ENCODE data around the gene ELL2. TPM values are rescaled to one million over a fixed set of nuclear protein-coding genes. Genes with fewer than 3 reads are reported as not detected.
"Not testable (repeated sequence)": the region's sequence is repeated elsewhere in the genome, so short reads cannot be mapped to it uniquely, and the experiment has no call there.

Gene ELL2
- total RNA-seq, 4 donors from 2014 or later: 72.2 to 87.6 (median 79.6) TPM

DNA sequence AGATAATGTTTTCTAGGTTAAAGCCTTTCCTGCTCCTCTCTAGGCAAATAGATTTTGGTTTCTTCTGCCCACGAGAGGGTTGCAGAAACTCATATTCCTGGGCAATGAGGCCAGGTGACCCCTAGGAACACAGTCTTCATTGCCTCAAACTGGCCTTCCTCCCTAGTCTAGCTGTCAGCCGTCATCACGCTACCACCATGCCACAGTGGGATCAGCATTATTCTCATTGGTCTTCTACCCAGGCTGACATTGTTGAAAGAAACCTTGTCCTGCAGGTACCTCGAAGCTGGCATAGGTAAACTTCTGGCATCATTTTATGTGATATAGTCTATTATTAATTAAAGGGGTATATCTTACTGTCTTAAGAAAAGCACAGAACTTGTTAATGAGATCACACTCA, 51.1 kb downstream of the ELL2 start:
- Histone ChIP-seq H3K4me3 (no peak overlapping the region), H3K4me1 (peaks cover 0 to 15% (median 0%) of the 10 kb centered on the region in 4 donors), H3K27ac (no peak overlapping the region), H3K9me3 (no peaks in the 10 kb centered on the region), H3K36me3 (peaks cover 0 to 14% (median 0%) of the 10 kb centered on the region in 3 donors), H3K27me3 (no peaks in the 10 kb centered on the region)
- no peak for DNase-seq (ENCODE audit: low spot score in 2 of 2)
- TF ChIP-seq EP300 (IDR thresholded peaks at IDR 0.05) (no peak), POLR2A (IDR thresholded peaks at IDR 0.05) (no peak)
- TF ChIP-seq, protein P1, sequence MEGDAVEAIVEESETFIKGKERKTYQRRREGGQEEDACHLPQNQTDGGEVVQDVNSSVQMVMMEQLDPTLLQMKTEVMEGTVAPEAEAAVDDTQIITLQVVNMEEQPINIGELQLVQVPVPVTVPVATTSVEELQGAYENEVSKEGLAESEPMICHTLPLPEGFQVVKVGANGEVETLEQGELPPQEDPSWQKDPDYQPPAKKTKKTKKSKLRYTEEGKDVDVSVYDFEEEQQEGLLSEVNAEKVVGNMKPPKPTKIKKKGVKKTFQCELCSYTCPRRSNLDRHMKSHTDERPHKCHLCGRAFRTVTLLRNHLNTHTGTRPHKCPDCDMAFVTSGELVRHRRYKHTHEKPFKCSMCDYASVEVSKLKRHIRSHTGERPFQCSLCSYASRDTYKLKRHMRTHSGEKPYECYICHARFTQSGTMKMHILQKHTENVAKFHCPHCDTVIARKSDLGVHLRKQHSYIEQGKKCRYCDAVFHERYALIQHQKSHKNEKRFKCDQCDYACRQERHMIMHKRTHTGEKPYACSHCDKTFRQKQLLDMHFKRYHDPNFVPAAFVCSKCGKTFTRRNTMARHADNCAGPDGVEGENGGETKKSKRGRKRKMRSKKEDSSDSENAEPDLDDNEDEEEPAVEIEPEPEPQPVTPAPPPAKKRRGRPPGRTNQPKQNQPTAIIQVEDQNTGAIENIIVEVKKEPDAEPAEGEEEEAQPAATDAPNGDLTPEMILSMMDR (IDR thresholded peaks at IDR 0.05): no peak
- WGBS, 2 donors: 94 to 96% methylated on average over 4 of the region's 4 CpGs

DNA sequence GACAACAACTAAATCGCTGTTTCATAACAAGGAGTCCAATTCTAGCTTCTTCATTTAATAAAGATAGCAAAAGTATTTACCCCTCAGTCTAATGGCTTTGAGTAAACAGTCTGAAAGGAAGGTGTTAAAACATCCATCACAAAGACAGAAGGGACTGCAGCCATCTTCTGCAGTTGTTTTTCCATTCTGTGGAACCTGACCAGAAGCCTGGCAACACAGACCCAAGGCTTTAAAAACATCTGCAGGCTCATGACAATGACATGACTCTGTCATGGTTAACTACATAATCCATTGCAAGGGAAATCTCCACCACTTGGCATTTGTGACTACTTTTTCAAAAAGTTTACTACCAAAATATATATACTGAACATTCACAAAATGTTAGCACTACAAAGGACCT, 51.9 kb downstream of the ELL2 start:
- Histone ChIP-seq H3K9me3 (no peaks in the 10 kb centered on the region), H3K36me3 (peaks cover 0 to 14% (median 0%) of the 10 kb centered on the region in 3 donors), H3K27me3 (no peaks in the 10 kb centered on the region), H3K4me3 (no peak overlapping the region), H3K27ac (no peak overlapping the region), H3K4me1 (peaks cover 0 to 15% (median 0%) of the 10 kb centered on the region in 4 donors)
- TF ChIP-seq EP300 (IDR thresholded peaks at IDR 0.05) (no peak), POLR2A (IDR thresholded peaks at IDR 0.05) (no peak)
- TF ChIP-seq, protein P1 (IDR thresholded peaks at IDR 0.05): no peak
- no peak for DNase-seq (ENCODE audit: low spot score in 2 of 2)
- 83 to 88% methylated on average over 1 of the region's 1 CpG for WGBS, 2 donors

DNA sequence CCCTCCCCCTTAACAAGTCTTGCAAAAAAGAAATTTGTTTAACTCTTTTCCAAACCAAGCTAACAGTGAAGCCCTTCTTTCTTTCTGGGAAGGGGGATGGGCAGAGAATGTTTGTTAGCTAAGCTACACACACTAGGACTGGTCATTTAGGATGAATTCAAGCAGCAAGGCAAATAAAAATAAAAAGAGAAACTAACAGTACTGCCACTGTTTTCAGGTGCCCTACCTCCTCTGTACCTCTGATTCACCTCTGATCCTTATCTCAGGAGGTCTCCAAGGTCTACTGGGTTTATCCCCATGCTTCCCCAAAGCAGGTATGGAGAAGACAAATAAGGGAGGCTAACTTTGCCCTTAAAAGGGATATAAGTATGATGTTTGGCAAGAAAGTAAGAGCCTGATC, 52.9 kb downstream of the ELL2 start:
- H3K27ac ChIP-seq: no peak overlapping the region
- H3K9me3 ChIP-seq: no peaks in the 10 kb centered on the region
- TF ChIP-seq POLR2A (IDR thresholded peaks at IDR 0.05) (no peak), EP300 (IDR thresholded peaks at IDR 0.05) (no peak)
- TF ChIP-seq, protein P1 (IDR thresholded peaks at IDR 0.05): no peak
- DNase-seq (ENCODE audit: low spot score in 2 of 2): no peak
- H3K27me3 ChIP-seq: no peaks in the 10 kb centered on the region
- peaks cover 0 to 13% (median 0%) of the 10 kb centered on the region in 3 donors for H3K36me3 ChIP-seq
- no peak overlapping the region for H3K4me3 ChIP-seq
- H3K4me1 ChIP-seq: peaks cover 0 to 15% (median 0%) of the 10 kb centered on the region in 4 donors

DNA sequence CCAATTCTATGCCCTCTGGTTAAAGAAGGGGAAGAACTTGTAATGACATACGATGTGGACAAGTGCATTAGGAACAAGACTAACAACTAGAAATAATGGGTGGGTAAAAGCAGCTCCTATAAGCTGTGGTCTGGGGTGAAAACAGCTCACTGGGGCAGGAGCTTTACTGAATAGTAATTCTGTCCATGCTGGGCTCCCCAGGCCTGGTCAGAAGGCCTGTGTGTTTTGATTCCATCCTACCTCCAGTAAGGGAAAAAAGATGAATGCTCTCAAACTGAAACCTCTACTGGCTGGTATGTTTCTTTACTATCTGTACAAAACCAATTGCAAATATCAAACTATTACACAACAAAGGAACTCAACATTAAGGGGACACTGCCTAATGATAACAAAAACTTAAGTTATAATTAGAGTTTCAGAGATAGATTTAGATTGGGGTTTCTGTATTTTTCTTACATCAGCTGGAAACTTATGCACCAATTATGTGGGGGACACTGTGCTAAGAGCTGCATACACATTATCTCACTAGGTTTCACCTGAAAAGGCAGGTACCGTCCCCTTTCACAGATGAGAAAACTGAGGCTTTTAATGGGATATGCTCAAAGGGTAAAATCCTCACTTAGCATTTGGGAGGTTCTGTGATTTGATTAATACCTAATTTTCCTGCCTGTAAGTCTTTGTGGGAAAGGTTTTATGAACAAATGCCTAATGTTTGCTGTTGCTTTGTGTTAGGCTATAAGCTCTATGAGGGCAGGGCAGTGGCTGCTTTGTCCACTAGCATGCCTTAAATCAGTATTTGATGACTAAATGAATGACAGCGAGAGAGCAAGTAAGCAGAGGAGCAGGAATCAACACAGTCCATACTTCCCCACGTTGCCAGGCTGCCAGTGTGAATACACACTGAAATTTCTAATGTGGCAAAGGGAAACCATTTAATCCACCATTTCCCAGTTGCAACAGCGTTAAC, 53.6 kb downstream of the ELL2 start:
- WGBS, 2 donors: 71 to 77% methylated on average over 5 of the region's 5 CpGs
- Histone ChIP-seq H3K4me1 (peaks cover 0 to 15% (median 0%) of the 10 kb centered on the region in 4 donors), H3K27me3 (no peaks in the 10 kb centered on the region), H3K27ac (no peak overlapping the region), H3K36me3 (peaks cover 0 to 6% (median 0%) of the 10 kb centered on the region in 3 donors), H3K9me3 (no peaks in the 10 kb centered on the region), H3K4me3 (no peak overlapping the region)
- no peak for DNase-seq (ENCODE audit: low spot score in 2 of 2)
- TF ChIP-seq POLR2A (IDR thresholded peaks at IDR 0.05) (no peak), EP300 (IDR thresholded peaks at IDR 0.05) (no peak)
- TF ChIP-seq, protein P1 (IDR thresholded peaks at IDR 0.05): no peak

DNA sequence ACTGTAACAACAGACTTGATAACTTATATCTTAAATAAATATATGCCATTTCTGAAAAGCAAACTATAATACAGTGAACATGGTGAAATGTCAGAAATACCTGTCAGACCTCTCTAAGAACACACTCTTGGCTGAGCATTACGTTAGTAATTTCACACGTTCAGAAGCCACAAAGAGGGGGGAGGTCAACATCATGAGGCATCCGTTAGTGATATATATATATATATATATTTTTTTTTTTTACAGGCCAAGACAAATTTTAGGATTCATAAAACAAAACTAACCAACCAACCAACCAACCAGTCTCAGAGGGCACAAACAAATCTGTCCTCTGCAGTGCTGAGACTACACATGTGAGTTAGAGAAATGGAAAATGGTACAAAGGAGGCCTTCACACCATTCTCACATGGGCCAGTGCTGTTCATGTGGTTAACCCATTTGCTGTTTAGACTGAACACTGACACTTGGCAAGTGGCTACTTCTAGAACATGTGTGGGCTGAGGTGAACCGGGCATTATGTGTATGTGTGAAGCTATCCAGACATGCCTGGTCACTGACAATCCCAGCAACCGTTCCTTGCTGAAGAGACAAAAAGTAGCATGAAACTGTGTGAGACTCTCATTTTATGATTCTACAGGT, 54.5 kb downstream of the ELL2 start:
- H3K4me3 ChIP-seq: no peak overlapping the region
- TF ChIP-seq, protein P1 (IDR thresholded peaks at IDR 0.05): no peak
- TF ChIP-seq EP300 (IDR thresholded peaks at IDR 0.05) (no peak), POLR2A (IDR thresholded peaks at IDR 0.05) (no peak)
- no peak for DNase-seq (ENCODE audit: low spot score in 2 of 2)
- H3K36me3 ChIP-seq: peaks cover 0 to 4% (median 0%) of the 10 kb centered on the region in 3 donors
- no peak overlapping the region for H3K27ac ChIP-seq
- no peaks in the 10 kb centered on the region for H3K27me3 ChIP-seq
- 80 to 91% methylated on average over 5 of the region's 5 CpGs for WGBS, 2 donors
- no peaks in the 10 kb centered on the region for H3K9me3 ChIP-seq
- H3K4me1 ChIP-seq: peaks cover 0 to 15% (median 0%) of the 10 kb centered on the region in 4 donors

DNA sequence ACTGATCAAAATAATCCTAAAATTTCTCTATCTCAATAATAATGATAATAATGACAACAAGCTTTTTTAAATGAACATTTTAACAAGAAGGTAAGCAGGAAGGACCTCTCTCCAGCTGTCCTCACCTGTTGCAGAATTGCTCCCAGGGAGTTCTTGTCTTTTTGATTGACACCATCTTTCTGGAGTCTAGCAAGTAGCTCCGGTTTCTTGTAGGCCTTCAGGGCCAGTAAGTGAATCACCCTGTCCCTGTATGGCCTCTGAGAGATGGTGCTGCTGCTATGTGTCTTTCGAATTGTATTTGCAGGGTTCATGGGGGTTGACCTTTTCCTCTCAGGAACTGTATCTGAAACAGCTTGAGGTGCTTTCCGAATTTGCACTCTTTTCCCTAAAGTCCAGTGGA, 55.3 kb downstream of the ELL2 start:
- not testable (repeated sequence) for H3K27ac ChIP-seq; H3K36me3 ChIP-seq; H3K27me3 ChIP-seq; H3K9me3 ChIP-seq; H3K4me3 ChIP-seq; DNase-seq (ENCODE audit: low spot score in 2 of 2)
- WGBS, 2 donors: 83 to 90% methylated on average over 3 of the region's 3 CpGs
- peaks cover 0 to 15% (median 0%) of the 10 kb centered on the region in 4 donors for H3K4me1 ChIP-seq
